GM21367 (cell line): ENCODE measurements around the gene ITGA11.

Experiments
- ATAC-seq: cut with Tn5 transposase; IDR thresholded peaks from one replicate; pipeline ENCODE4 v1.9.1; 2021; ENCODE audit not compliant: unreplicated experiment

The ITGA11 gene

GRCh38 chr15:68413363-68414205 is 18.4 kb downstream of the ITGA11 start:
- ATAC-seq: no peak

GRCh38 chr15:68412218-68412617 is 19.7 kb downstream of the ITGA11 start:
- ATAC-seq: no peak

GRCh38 chr15:68411735-68412134 is 20.2 kb downstream of the ITGA11 start:
- no peak for ATAC-seq

- ATAC-seq: no peak
These were observed 20.7 kb downstream of the ITGA11 start for GRCh38 chr15:68411343-68411675.

GRCh38 chr15:68410466-68411342 is 21.3 kb downstream of the ITGA11 start:
- ATAC-seq: no peak

- no peak for ATAC-seq
These were observed 22.1 kb downstream of the ITGA11 start for GRCh38 chr15:68409736-68410370.

GRCh38 chr15:68408971-68409370 is 23.0 kb downstream of the ITGA11 start:
- no peak for ATAC-seq

GRCh38 chr15:68407886-68408881 is 23.8 kb downstream of the ITGA11 start:
- ATAC-seq: no peak

- ATAC-seq: no peak
These were observed 24.6 kb downstream of the ITGA11 start for GRCh38 chr15:68407141-68407885.

GRCh38 chr15:68405378-68406250 is 26.3 kb downstream of the ITGA11 start:
- no peak for ATAC-seq

- ATAC-seq: no peak
These were observed 27.7 kb downstream of the ITGA11 start for GRCh38 chr15:68404056-68404798.

- no peak for ATAC-seq
These were observed 28.6 kb downstream of the ITGA11 start for GRCh38 chr15:68403161-68403941.

GRCh38 chr15:68402432-68403160 is 29.4 kb downstream of the ITGA11 start:
- ATAC-seq: no peak

GRCh38 chr15:68401496-68402431 is 30.2 kb downstream of the ITGA11 start:
- ATAC-seq: no peak

- no peak for ATAC-seq
These were observed 31.9 kb downstream of the ITGA11 start for GRCh38 chr15:68400066-68400456.
